Left ventricle myocardium superior (tissue), 1 donor: ENCODE data around the gene APBA1. TPM values are rescaled to one million over a fixed set of nuclear protein-coding genes. Genes with fewer than 3 reads are reported as not detected.

ENCODE experiments used
- ATAC-seq: fragments of 200-7000 bp; cut with Tn5 transposase; one replicate; pipeline ENCODE4 v1.9.1; 2020; ENCODE audit warnings: mild to moderate bottlenecking, moderate library complexity
- DNase-seq: peaks from one replicate; pipeline ENCODE4 v3.0.0-alpha.2; 2020
- intact Hi-C: fragments of 100-400 bp; cut with micrococcal nuclease; formaldehyde crosslinking; loops from one replicate; pipeline ENCODE4 v1.11.0; 2022
- total RNA-seq: library from RNA; stranded (reverse); fragmentation: NEBNext Ultra II Directional; extraction: Animal tissue kit (Norgen Biotek cat#: 25700); gene quantifications from one replicate; pipeline ENCODE4 v1.2.1, GENCODE V29; 2021
- donor health status: DM: no; HTN: yes; CAD: no; lungs with severe emphysema.

APBA1 gene
- total RNA-seq, 1 donor from 2014 or later, result 1.7 TPM

- DNase-seq, result no peak
- intact Hi-C loops, result no loop called here
These were observed 276.5 kb downstream of the APBA1 start for GRCh38 chr9:69395718-69396117.

GRCh38 chr9:69393425-69393824 lies 278.7 kb downstream of the APBA1 start:
- ATAC-seq, result peak; percentile 49
- intact Hi-C loops, result no loop called here
- DNase-seq, result peak; percentile 75

More at GRCh38 chr9:69395718-69396117, 276.5 kb downstream of the APBA1 start:
- ATAC-seq, result no peak

GRCh38 chr9:69392826-69393225 lies 279.3 kb downstream of the APBA1 start:
- intact Hi-C loops, result no loop called here
- DNase-seq (no peak), ATAC-seq (peak; percentile 41)

DNA sequence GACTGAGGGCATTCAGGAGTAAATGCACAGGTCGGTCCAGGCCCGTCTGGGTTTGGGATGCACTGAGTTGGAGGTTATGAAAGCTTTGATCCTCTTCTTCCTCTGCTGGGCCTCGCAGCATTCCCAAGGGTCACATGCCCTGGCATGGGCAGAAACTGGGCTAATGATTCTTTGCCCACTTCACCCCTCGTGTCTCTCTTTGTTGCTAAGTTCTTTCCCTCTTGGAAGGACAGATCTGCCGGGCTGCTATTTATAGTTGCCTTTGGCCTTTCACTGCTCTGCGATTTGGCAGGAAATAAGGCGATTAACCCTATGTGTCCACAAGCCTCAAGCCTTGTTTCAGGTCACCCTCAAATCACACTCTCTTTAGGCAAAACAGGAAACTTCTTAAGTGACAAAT lies 280.2 kb downstream of the APBA1 start:
- ATAC-seq, result peak; percentile 89

DNA sequence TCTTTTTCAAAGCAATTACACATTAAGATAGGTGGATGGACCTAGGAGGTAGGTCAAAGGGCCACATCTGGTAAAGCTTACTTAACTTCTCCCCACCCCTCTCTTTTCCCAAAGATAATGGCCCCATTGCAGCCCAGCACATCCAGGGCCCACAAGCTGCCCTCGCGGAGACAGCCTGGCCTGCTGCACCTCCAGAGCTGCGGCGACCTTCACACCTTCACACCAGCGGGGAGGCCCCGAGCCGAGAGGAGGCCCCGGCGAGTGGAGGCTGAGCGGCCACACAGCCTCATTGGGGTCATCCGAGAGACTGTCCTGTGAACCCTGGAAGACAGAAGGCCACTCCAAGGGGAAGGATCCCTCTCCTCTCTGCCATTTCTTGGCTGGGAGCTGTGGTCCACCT lies 280.7 kb downstream of the APBA1 start:
- DNase-seq (no peak), ATAC-seq (no peak)
- intact Hi-C loops, result no loop called here

More for the DNA sequence above, 280.2 kb downstream of the APBA1 start:
- peak; percentile 59 for DNase-seq
- intact Hi-C loops, result no loop called here

- intact Hi-C loops, result no loop called here
- DNase-seq (no peak), ATAC-seq (no peak)
These were observed 282.7 kb downstream of the APBA1 start for GRCh38 chr9:69389437-69389995.

DNA sequence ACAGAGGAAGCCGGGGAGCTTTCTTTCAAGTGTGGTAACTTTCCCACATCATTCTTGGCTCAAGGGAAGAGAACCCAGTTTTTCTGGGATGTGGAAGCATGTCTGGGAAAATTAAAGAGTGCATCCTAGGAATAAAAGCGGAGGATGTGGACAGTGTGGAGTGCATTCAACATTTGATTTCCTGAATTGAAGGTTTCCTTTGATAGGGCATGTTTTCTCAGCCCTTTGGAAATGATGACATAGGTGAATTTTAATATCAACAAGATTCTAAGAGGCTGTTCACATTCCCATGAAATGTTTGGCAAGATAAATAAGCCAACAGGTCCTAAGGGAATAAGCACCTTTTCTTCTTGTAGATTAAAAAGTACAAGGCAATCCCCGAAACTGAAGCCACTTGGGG lies 283.6 kb downstream of the APBA1 start:
- no peak for ATAC-seq
- intact Hi-C loops, result no loop called here
- no peak for DNase-seq

DNA sequence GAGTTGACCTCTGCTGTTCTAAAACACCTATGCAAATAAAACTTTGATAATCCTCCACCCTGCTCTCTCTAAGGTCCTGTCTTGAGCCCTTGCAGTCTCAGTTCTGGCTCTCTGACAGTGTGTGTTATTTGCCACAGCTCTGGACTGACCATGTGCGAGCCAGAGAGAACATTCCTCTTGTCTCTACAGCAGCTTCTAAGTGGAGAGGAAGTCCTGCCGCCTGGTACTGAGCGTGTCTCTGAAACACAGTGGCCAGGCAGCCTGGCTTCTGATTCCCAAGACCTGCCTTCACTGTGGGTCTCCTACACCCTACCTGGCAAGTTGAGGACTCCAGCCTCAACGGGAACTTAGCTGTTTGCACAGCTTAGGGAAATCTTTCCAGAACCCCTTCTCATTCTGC lies 285.5 kb downstream of the APBA1 start:
- intact Hi-C loops, result no loop called here
- DNase-seq (peak; percentile 46), ATAC-seq (peak; percentile 94)

DNA sequence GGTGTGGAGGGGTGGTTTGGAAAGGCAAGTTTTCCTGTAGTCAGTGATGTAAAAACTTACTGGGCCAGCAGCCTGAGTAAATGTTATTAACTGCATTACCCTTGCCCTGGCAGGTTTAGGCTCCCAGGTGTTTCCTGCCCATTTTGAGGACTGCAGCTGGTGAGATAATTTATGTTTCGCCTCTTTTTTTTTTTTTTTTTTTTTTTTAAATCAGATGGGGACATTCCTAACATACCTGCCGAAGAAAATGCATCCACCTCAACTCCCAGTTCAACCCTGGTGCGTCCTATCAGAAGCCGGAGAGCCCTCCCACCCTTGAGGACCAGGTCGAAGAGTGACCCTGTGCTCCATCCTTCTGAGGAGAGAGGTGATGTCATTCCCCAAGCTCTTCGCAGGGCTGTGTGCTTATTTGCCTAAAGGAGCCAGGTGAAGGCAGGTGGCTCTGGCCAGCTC lies 286.6 kb downstream of the APBA1 start:
- ATAC-seq (no peak), DNase-seq (no peak)
- intact Hi-C loops, result no loop called here

DNA sequence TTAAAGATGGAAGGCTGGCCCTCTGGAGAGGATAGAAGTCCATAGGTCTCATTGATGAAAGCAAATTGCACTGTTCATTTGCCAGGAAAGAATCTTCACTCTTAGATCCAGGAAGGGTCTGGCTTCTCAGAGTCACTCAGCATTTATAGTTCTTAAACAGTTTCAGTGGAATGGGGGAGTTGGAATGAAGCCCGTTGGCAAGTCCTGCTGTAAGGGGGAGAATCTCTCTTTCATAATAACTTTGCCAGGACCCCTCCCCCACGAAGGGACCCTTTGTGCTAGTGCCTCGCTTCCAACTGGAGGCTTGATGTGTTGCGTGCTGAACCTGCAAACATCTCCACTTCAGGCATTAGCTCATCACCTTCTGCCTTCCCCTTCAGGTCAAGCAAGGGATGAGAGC lies 290.0 kb downstream of the APBA1 start:
- intact Hi-C loops, result no loop called here
- no peak for ATAC-seq
- DNase-seq, result no peak

GRCh38 chr9:69380811-69381210 lies 291.4 kb downstream of the APBA1 start:
- no peak for DNase-seq
- ATAC-seq, result no peak
- intact Hi-C loops, result no loop called here

- no peak for ATAC-seq
- intact Hi-C loops, result no loop called here
- DNase-seq, result no peak
These were observed 291.9 kb downstream of the APBA1 start for GRCh38 chr9:69380301-69380700.

DNA sequence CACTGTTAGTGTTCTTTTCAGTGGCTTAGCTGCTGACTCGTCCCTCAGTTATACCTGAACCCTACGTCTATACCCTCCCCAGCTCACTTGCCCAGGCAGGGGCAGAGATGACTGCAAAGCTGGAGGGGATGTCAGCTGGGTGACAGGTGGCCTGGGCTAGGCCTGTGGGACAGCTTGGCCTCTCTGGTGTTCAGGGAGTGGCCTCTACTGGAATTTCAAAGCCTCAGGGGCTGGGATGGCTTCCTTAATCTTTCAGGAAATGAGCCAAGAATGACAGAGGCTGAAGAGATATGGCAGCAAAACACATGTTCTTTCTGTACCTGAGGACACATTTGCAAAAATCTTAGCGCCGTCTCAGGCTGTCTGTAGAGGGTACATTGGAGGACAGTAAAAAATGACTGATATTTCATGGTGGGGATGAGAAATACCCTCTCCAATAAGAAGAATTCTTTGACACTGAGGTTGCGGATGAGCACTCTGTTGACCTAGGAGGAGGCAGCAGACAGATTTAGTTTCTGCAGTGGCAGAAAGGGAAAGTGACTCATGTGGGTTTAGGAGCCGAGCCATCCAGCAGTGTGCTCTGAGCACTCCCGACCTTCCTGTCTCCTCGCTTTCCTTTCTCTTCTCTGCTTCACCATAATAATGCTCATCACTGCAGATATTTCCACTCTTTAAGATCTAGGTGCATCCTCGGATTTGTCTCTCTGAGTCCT lies 292.7 kb downstream of the APBA1 start:
- no peak for DNase-seq
- intact Hi-C loops, result no loop called here

GRCh38 chr9:69377981-69378380 lies 294.2 kb downstream of the APBA1 start:
- DNase-seq (no peak), ATAC-seq (no peak)
- intact Hi-C loops, result no loop called here

More for the DNA sequence above, 292.7 kb downstream of the APBA1 start:
- peak; percentile 90 for ATAC-seq

Other genes with a start within 250 kb of the APBA1 start
- 24.9 TPM for gene PTAR1, start 87.6 kb upstream of the APBA1 start, total RNA-seq
- gene CFAP95, start 148.4 kb upstream of the APBA1 start, total RNA-seq, result not detected